Activated CD4-positive, alpha-beta memory T cell treated with anti-CD3 and anti-CD28 coated beads, Interleukin-2, amount 10 ng/mL, durations not matched to agents 7 days and 5 days (primary cell): ENCODE measurements around the gene MAP3K4. TPM values are rescaled to one million over a fixed set of nuclear protein-coding genes. Genes with fewer than 3 reads are reported as not detected.
"Not testable (repeated sequence)": the region's sequence is repeated elsewhere in the genome, so short reads cannot be mapped to it uniquely, and the experiment has no call there.

Experiments used
- CTCF ChIA-PET: fragments of 350-600 bp; sonication (Branson Sonifier 250); formaldehyde crosslinking; loops from one replicate; lab custom pipeline; 2021; ENCODE audit warnings: antibody characterized with exemption, inconsistent platforms; lab: Charles Lee
- POLR2A ChIA-PET: fragments of 350-600 bp; sonication (Branson Sonifier 250); formaldehyde crosslinking; loops from one replicate; lab custom pipeline; 2021; ENCODE audit warnings: antibody characterized with exemption; lab: Charles Lee
- DNase-seq: peaks from one replicate; pipeline ENCODE4 v3.0.0-alpha.2; 2020
- H3K27ac Mint-ChIP-seq: one replicate; pipeline ENCODE4 v1.8.0; 2021; ENCODE audit warnings: mild to moderate bottlenecking, mixed read lengths
- H3K27me3 Mint-ChIP-seq: one replicate; pipeline ENCODE4 v1.8.0; 2021; ENCODE audit warnings: mixed read lengths
- H3K36me3 Mint-ChIP-seq: one replicate; pipeline ENCODE4 v1.8.0; 2021; ENCODE audit warnings: low read depth, mixed read lengths
- H3K4me1 Mint-ChIP-seq: one replicate; pipeline ENCODE4 v1.8.0; 2021; ENCODE audit warnings: mixed read lengths
- H3K4me3 Mint-ChIP-seq: one replicate; pipeline ENCODE4 v1.8.0; 2021; ENCODE audit warnings: mild to moderate bottlenecking, mixed read lengths
- H3K9me3 Mint-ChIP-seq: one replicate; pipeline ENCODE4 v1.8.0; 2021; ENCODE audit warnings: mixed read lengths
- total RNA-seq, 2 experiments: library from RNA; stranded (reverse); gene quantifications; one replicate each; pipeline ENCODE4 v1.2.3, GENCODE V29; 2021

The MAP3K4 gene
- total RNA-seq, 2 experiments from 2014 or later: 40.0 to 50.6 TPM

DNA sequence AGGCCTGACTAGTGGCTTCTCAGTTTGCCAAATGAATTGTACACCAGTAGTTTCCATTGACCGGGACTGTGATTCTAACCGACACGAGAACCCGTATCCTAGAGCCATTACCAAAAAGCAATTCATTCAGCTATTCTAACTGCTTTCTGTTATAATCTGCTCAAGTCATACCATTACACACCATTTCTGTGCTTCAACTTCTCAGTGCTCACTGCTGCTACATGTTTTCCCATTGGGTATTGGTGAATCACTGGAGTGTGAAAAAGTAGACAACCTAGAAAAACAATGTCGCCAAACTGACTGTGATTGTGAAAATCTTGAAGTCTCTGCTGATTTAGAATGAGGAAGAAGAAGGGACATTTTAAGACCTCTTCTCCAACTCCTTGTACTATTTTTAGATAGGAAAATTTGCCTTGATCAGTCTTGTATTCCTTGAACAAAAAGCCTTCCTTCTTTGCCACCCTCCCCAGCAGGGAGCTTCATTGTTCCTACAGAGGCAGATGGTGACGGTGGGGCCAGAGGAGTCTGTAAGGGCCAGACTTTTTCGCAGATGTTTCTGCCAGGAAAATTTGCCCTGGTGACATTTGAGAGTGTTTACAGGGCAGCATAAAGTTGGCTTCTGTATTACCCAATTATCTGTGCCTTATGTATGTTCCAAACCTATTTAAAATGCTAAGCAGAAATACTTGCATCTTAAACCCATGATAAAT is 31.7 kb upstream of the MAP3K4 start:
- ChIA-PET POLR2A (no interaction called here), CTCF (interaction anchor here (1.8 kb wide), 1 partner anchor 411 kb away, joined by 6 read pairs; no protein-coding TSS in a partner anchor)
- H3K4me1 Mint-ChIP-seq: no peaks in the 10 kb centered on the region
- H3K36me3 Mint-ChIP-seq: no peaks in the 10 kb centered on the region
- H3K27me3 Mint-ChIP-seq: peaks cover 13% of the 10 kb centered on the region
- H3K9me3 Mint-ChIP-seq: no peaks in the 10 kb centered on the region
- no peak for DNase-seq
- H3K27ac Mint-ChIP-seq: no peak overlapping the region
- H3K4me3 Mint-ChIP-seq: no peak overlapping the region

DNA sequence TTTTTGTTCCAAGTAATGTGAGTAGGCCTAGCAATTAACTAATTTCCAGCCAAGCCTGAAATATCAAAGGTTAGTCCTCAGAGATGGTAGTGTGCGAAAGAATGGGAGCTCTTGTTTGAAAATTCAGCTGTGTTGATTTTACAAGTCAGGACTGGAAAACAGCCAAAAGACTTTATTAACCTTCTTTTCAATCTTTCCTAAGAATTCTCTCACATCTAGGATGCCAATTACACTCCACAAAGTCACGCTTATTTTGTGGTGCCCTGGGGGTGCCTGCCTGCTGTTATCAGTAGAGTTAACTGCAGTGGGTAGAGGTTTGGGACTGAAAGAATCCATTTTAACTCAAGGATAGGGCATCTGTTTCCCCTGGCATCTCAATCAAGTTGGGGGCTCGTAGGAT is 30.7 kb upstream of the MAP3K4 start:
- H3K27ac Mint-ChIP-seq: no peak overlapping the region
- DNase-seq: no peak
- ChIA-PET CTCF (interaction anchor here (1.5 to 1.8 kb wide), 2 partner anchors 410 kb away, joined by 4 to 6 read pairs; no protein-coding TSS in a partner anchor), POLR2A (no interaction called here)
- no peaks in the 10 kb centered on the region for H3K36me3 Mint-ChIP-seq
- no peak overlapping the region for H3K4me3 Mint-ChIP-seq
- H3K4me1 Mint-ChIP-seq: no peaks in the 10 kb centered on the region
- peaks cover 13% of the 10 kb centered on the region for H3K27me3 Mint-ChIP-seq
- no peaks in the 10 kb centered on the region for H3K9me3 Mint-ChIP-seq

DNA sequence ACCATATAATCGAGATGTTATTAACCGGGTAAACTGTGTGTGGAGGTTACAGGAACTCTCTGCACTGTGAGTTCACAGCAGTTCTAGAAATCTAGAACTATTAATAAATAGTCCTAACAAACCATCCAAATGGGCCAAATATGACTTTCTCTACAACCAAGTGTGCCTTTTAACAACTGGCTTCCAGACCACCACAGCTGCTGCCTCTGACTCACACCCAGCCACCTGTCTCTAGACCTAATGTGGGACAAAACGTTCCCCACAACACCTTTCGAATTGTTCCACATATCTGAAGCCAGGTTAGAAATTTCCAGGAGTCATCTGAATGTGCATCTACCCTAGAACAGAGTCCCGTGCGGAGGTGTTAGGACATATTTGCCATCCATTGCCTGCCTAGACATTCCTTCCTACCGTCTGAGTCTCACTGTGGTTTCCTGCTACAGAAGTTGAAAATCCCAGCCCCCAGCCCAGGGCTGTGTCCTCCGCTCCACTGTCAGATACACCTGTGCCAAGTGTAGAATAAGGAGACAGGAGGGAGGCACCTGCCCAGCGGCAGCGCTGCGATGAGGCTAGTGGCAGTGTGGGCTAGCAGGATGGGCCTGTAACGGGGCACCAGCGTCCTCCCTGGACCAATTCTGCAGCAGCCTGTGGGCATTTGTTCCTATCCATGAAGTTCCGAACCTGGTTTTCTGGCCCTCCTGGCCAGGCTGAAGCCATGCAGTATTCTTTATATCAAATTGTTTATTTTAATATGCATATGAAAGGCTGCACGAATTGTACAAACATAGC is 28.5 kb upstream of the MAP3K4 start:
- no peak for DNase-seq
- H3K36me3 Mint-ChIP-seq: no peaks in the 10 kb centered on the region
- H3K27ac Mint-ChIP-seq: no peak overlapping the region
- no peak overlapping the region for H3K4me3 Mint-ChIP-seq
- ChIA-PET CTCF (no interaction called here), POLR2A (no interaction called here)
- H3K9me3 Mint-ChIP-seq: no peaks in the 10 kb centered on the region
- no peaks in the 10 kb centered on the region for H3K4me1 Mint-ChIP-seq
- peaks cover 5% of the 10 kb centered on the region for H3K27me3 Mint-ChIP-seq

DNA sequence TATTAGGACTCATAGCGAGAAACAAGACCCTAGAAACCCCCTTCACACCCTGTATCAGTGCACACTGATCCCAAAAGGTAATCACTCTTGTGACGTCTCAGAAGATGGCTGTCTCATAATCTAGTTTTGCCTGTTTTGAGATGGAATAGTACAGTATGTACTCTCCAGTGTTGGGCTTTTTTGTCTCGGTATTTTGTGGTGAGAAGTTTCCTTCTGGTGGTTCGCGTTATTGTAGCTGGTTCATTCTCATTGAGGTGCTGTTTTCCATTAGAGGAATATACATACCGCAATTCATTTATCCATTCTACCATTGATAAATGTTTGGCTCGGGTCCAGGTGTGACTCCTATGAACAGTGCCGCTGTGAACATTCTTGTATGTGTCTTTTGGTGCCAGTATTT is 27.9 kb upstream of the MAP3K4 start:
- H3K36me3 Mint-ChIP-seq: no peaks in the 10 kb centered on the region
- CTCF ChIA-PET: no interaction called here
- no peaks in the 10 kb centered on the region for H3K4me1 Mint-ChIP-seq
- H3K4me3 Mint-ChIP-seq: no peak overlapping the region
- H3K9me3 Mint-ChIP-seq: no peaks in the 10 kb centered on the region
- peaks cover 5% of the 10 kb centered on the region for H3K27me3 Mint-ChIP-seq
- no peak for DNase-seq
- H3K27ac Mint-ChIP-seq: no peak overlapping the region
- POLR2A ChIA-PET: no interaction called here

DNA sequence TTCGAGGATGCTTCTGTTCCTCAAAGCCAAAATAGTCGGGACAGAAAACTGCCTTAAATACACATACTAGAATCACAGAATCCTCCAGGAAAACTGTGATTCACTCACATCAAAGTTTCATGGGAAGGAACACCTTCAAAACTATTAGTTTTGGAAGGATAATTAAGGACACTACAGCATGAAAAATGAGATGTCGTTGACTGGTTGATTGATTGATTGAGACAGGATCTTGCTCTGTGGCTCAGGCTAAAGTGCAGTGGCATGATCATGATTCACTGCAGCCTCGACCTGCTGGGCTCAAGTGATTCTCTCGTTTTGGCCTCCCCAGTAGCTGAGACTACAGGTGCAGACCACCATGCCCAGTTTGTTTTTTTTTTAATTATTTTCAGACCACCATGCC is 25.7 kb upstream of the MAP3K4 start:
- DNase-seq: no peak
- no peak overlapping the region for H3K4me3 Mint-ChIP-seq
- no peaks in the 10 kb centered on the region for H3K9me3 Mint-ChIP-seq
- peaks cover 3% of the 10 kb centered on the region for H3K27me3 Mint-ChIP-seq
- H3K27ac Mint-ChIP-seq: no peak overlapping the region
- ChIA-PET CTCF (no interaction called here), POLR2A (no interaction called here)
- H3K4me1 Mint-ChIP-seq: no peaks in the 10 kb centered on the region
- no peaks in the 10 kb centered on the region for H3K36me3 Mint-ChIP-seq

DNA sequence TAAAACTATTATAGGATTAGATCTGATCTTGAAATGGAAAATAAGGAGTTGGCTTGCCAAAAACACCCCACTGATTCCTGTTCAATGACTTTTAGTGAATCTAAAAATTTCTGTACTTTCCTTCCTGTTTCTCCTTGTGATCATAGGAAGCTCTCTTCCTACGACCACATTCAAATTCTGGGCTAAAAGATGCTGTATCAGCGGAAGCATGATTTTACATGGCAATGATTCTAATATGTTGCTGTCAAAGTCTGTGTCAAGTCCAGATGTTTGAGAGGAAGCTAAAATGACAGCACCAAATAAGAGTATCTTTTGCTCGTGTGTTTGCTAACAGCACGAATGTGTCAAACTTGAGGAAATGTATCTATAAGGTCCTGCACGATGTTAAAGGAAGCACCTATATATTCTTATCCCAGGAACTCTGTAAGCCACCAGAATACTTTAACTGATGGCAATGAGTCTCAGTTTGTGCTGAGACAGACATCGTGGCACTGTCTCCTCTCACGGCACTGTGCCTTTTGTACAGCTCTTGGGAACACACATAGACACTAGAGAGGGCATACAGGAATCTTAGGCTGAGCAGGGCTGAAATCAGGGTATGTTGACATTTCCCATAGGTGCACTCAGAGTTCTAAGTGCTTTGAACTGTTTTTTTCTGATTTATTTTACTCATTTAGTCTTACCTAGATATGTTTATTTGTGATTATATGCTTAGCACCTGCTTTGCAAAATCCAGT is 24.9 kb upstream of the MAP3K4 start:
- H3K27ac Mint-ChIP-seq: no peak overlapping the region
- H3K4me1 Mint-ChIP-seq: no peaks in the 10 kb centered on the region
- ChIA-PET POLR2A (no interaction called here), CTCF (interaction anchor here (2.0 kb wide), 1 partner anchor 405 kb away, joined by 5 read pairs; no protein-coding TSS in a partner anchor)
- no peaks in the 10 kb centered on the region for H3K36me3 Mint-ChIP-seq
- H3K27me3 Mint-ChIP-seq: no peaks in the 10 kb centered on the region
- H3K4me3 Mint-ChIP-seq: no peak overlapping the region
- H3K9me3 Mint-ChIP-seq: no peaks in the 10 kb centered on the region
- DNase-seq: no peak

DNA sequence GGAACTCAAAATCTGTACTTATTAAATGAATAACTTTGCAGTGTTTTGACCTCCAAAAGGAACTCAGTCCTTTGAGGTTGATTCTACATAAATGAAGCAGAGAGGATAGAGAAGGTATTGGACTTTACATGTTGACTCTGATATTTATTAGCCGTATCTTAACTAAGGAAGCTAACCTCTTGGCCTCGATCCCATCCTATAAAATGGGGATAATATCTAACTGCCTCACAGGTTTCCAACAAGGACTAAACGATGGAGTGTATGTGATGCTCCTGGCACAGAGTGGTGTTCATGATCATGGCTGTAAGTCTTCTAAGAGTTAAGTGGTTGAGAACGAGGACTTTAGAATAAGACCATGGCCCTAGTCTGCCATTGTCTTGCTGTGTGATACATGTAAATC is 24.2 kb upstream of the MAP3K4 start:
- DNase-seq: no peak
- Mint-ChIP-seq H3K4me3 (no peak overlapping the region), H3K27ac (no peak overlapping the region), H3K4me1 (no peaks in the 10 kb centered on the region), H3K36me3 (no peaks in the 10 kb centered on the region), H3K9me3 (no peaks in the 10 kb centered on the region), H3K27me3 (no peaks in the 10 kb centered on the region)
- POLR2A ChIA-PET: no interaction called here
- CTCF ChIA-PET: interaction anchor here (2.0 kb wide), 1 partner anchor 404 kb away, joined by 5 read pairs; no protein-coding TSS in a partner anchor

DNA sequence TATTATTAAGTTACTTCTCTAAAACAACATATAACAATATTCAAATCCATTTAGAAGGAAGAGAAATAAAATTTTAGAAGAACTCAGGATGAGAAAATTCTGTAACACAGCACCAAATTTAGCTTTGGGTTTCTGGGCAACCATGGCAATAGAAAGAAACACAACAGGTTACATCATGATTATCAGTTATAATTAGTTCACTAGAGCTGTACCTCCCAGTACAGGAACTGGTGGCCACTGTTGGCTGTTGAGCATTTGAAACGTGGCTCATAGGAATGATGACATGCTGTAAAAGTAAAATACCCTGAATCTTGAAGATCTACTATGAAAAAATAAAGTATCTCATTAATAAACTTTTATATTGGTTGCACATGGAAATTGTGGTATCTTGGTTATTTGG is 23.7 kb upstream of the MAP3K4 start:
- no peak for DNase-seq
- H3K4me1 Mint-ChIP-seq: no peaks in the 10 kb centered on the region
- no peaks in the 10 kb centered on the region for H3K36me3 Mint-ChIP-seq
- no peaks in the 10 kb centered on the region for H3K9me3 Mint-ChIP-seq
- H3K27ac Mint-ChIP-seq: no peak overlapping the region
- ChIA-PET CTCF (interaction anchor here (2.0 kb wide), 1 partner anchor 403 kb away, joined by 5 read pairs; no protein-coding TSS in a partner anchor), POLR2A (no interaction called here)
- H3K27me3 Mint-ChIP-seq: no peaks in the 10 kb centered on the region
- no peak overlapping the region for H3K4me3 Mint-ChIP-seq

DNA sequence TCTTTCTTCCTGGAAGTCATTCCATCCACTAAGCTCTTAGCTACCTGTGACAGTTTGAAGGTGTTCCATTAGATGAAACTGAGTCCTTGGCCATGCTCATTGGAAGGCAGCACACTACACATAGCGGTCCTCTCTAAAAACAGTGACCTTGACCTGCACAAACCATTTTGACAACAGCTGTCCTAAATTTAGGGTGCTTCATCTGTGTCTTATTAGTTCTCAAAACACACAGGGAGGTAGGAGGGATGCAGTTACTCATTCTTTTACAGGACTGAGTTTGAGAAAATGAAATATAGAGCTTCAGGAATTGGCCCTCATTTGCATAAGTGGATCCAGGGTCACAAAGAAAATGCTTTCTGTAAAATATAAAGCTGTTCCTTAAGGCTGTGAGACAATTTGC is 20.4 kb upstream of the MAP3K4 start:
- no peaks in the 10 kb centered on the region for H3K4me1 Mint-ChIP-seq
- H3K36me3 Mint-ChIP-seq: no peaks in the 10 kb centered on the region
- DNase-seq: no peak
- no peak overlapping the region for H3K27ac Mint-ChIP-seq
- ChIA-PET CTCF (interaction anchor here (1.3 to 3.4 kb wide), 3 partner anchors 14 to 399 kb away, joined by 3 to 12 read pairs (median 3); no protein-coding TSS in a partner anchor), POLR2A (no interaction called here)
- no peaks in the 10 kb centered on the region for H3K9me3 Mint-ChIP-seq
- H3K4me3 Mint-ChIP-seq: no peak overlapping the region
- peaks cover under 1% of the 10 kb centered on the region for H3K27me3 Mint-ChIP-seq

DNA sequence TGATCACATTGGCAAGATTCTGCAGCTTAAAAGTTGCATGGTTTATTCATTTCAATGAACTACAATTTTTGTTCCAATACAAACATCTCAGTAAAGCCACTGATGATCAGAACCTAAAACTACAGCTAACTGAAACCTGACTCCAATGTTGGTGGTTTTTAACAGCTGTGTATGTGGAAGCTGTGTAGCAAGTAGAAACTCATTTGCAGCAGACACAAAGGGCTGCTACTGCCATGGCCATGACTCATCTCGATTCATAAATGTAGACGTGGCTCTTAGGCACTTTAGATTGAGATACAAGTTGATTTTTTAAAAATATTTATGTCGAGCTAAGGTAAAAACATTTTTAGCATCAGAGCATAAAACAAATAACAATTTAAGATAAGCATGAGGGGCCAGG is 19.5 kb upstream of the MAP3K4 start:
- ChIA-PET CTCF (interaction anchor here (1.2 to 3.4 kb wide), 3 partner anchors 15 to 399 kb away, joined by 3 to 12 read pairs (median 3); no protein-coding TSS in a partner anchor), POLR2A (no interaction called here)
- H3K9me3 Mint-ChIP-seq: no peaks in the 10 kb centered on the region
- no peak overlapping the region for H3K4me3 Mint-ChIP-seq
- peaks cover 2% of the 10 kb centered on the region for H3K27me3 Mint-ChIP-seq
- no peaks in the 10 kb centered on the region for H3K36me3 Mint-ChIP-seq
- no peaks in the 10 kb centered on the region for H3K4me1 Mint-ChIP-seq
- H3K27ac Mint-ChIP-seq: no peak overlapping the region
- no peak for DNase-seq

DNA sequence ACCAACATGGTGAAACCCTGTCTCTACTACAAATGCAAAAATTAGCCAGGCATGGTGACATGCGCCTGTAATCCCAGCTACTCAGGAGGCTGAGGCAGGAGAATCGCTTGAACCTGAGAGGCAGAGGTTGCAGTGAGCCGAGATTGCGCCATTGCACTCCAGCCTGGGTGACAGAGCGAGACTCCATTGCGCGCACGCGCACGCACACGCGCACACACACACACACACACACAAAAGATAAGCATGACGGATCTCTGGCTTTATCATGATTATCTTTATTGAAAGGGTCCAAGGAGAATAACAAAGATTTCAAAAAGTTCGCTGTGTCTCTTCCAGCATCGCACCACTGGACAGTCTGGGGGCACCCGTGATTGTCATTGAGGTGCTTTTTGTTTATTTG is 19.0 kb upstream of the MAP3K4 start:
- H3K27me3 Mint-ChIP-seq, H3K4me3 Mint-ChIP-seq, H3K36me3 Mint-ChIP-seq, H3K9me3 Mint-ChIP-seq, DNase-seq, POLR2A ChIA-PET, H3K4me1 Mint-ChIP-seq, H3K27ac Mint-ChIP-seq: not testable (repeated sequence)
- CTCF ChIA-PET: interaction anchor here (1.2 to 3.4 kb wide), 3 partner anchors 15 to 398 kb away, joined by 3 to 12 read pairs (median 3); no protein-coding TSS in a partner anchor

DNA sequence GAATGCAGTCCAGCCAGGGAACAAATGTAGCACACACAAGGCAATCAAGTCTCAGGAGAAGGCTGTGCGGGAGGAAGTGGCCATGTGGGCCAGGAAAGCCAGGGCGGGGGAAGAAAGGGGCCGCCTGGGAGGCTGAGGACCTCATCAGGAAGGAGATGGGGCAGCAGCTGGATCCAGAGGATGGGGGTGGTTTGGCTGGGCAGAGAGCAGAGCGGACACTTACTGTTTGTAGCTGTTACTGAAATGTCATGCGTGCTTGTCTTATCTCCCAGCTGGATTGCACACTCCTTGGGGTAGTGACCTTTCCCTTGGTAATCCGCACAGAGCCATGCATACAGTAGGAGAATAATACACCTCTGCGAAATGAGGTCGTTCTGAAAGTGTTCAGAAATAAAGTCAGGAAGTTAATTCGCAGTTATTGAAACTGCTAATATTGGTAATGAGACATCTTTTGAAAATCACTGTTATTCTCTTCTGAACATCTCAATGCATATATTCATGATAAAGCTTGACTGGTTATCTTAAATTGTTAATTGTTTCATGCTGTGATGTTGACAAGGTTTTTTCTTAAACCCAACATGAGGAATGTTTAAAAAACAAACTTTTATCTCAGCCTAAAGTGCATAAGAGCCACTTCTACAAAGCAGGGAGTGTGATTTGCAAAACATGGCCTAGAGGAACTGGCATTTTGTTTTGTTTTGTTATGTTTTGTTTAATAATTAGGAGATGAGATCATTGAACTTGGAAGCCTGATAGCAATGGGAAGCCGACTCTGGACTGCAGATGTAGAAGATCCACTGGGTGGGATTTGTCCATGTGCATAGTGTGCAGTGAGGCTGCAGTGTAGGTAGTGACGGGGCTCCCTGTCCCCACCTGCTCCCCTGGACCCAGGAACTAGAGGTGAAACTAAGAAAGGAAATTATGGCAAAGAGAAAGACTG is 18.0 kb upstream of the MAP3K4 start:
- DNase-seq: no peak
- Mint-ChIP-seq H3K9me3 (no peaks in the 10 kb centered on the region), H3K4me1 (no peaks in the 10 kb centered on the region), H3K4me3 (no peak overlapping the region), H3K36me3 (no peaks in the 10 kb centered on the region), H3K27me3 (peaks cover 4% of the 10 kb centered on the region), H3K27ac (no peak overlapping the region)
- POLR2A ChIA-PET: no interaction called here
- CTCF ChIA-PET: interaction anchor here (3.4 kb wide), 1 partner anchor 397 kb away, joined by 12 read pairs; no protein-coding TSS in a partner anchor
